ENCODE measurements around the gene RTCB. TPM values are rescaled to one million over a fixed set of nuclear protein-coding genes. Genes with fewer than 3 reads are reported as not detected.
"Not testable (repeated sequence)": the region's sequence is repeated elsewhere in the genome, so short reads cannot be mapped to it uniquely, and the experiment has no call there.

Gene RTCB
- total RNA-seq, 4 donors from 2014 or later: 53.7 to 76.4 (median 56.6) TPM

- H3K27ac ChIP-seq: no peak overlapping the region
- in situ Hi-C loops (cut with MboI; ENCODE audit: low sequenced_read_pairs in 4 of 4) (no loop called here), intact Hi-C loops (cut with DNase I; ENCODE audit: low total_unique reads) (no loop called here)
- ATAC-seq (no peak), DNase-seq (no peak)
- H3K4me3 ChIP-seq: no peak overlapping the region
- H3K9me3 ChIP-seq: no peaks in the 10 kb centered on the region
- TF ChIP-seq POLR2A (IDR thresholded peaks at IDR 0.05): no peak
- TF ChIP-seq CTCF (IDR thresholded peaks at IDR 0.05 in 4 of 5, conservative IDR thresholded peaks at IDR 0.05 in 1 of 5): no peak
- H3K27me3 ChIP-seq: no peaks in the 10 kb centered on the region
- H3K4me1 ChIP-seq: no peaks in the 10 kb centered on the region
- H3K36me3 ChIP-seq: no peaks in the 10 kb centered on the region
Observed at GRCh38 chr22:32364210-32364609, 47.8 kb downstream of the RTCB start.

DNA sequence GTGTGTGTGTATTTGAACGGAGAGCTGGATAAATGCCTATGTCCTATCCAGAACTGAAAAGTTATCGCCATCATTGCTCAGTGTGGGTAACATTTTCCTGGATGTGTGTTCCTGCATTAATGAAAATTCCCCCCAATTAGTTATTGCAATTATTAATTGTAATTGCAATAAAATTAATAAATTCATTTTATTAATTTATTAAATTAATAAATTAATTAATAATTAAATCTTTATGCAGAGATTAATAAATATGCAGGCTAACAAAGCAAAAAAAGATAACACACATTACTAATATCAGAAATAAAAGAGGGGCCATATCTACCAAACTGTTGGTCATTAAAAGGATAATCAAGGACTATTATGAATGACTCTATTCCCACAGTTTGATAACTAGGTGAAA is 50.8 kb downstream of the RTCB start:
- TF ChIP-seq CTCF (IDR thresholded peaks at IDR 0.05 in 4 of 5, conservative IDR thresholded peaks at IDR 0.05 in 1 of 5) (no peak), POLR2A (IDR thresholded peaks at IDR 0.05) (no peak)
- ATAC-seq: no peak
- DNase-seq: no peak
- Histone ChIP-seq H3K9me3 (no peaks in the 10 kb centered on the region), H3K27ac (no peak overlapping the region), H3K36me3 (no peaks in the 10 kb centered on the region), H3K27me3 (no peaks in the 10 kb centered on the region), H3K4me3 (no peak overlapping the region), H3K4me1 (no peaks in the 10 kb centered on the region)
- in situ Hi-C loops (cut with MboI; ENCODE audit: low sequenced_read_pairs in 4 of 4): no loop called here
- intact Hi-C loops (cut with DNase I; ENCODE audit: low total_unique reads): no loop called here

GRCh38 chr22:32360096-32360495 is 52.0 kb downstream of the RTCB start:
- intact Hi-C loops (cut with DNase I; ENCODE audit: low total_unique reads); H3K9me3 ChIP-seq; in situ Hi-C loops (cut with MboI; ENCODE audit: low sequenced_read_pairs in 4 of 4); ATAC-seq; H3K27ac ChIP-seq; H3K27me3 ChIP-seq; H3K4me3 ChIP-seq; DNase-seq; H3K4me1 ChIP-seq; H3K36me3 ChIP-seq: not testable (repeated sequence)

- H3K36me3 ChIP-seq; ATAC-seq; in situ Hi-C loops (cut with MboI; ENCODE audit: low sequenced_read_pairs in 4 of 4); DNase-seq; H3K4me3 ChIP-seq; intact Hi-C loops (cut with DNase I; ENCODE audit: low total_unique reads); H3K27me3 ChIP-seq; H3K4me1 ChIP-seq; H3K27ac ChIP-seq; H3K9me3 ChIP-seq: not testable (repeated sequence)
Observed at GRCh38 chr22:32357567-32357966, 54.5 kb downstream of the RTCB start, which contains the start of gene RFPL3. RFPL3 (plus strand) TSS chr22:32357867; CDS start chr22:32358072, 205 bp downstream.

GRCh38 chr22:32355760-32356159 is 56.3 kb downstream of the RTCB start:
- Histone ChIP-seq H3K4me3 (no peak overlapping the region), H3K27ac (no peak overlapping the region), H3K27me3 (no peaks in the 10 kb centered on the region), H3K4me1 (no peaks in the 10 kb centered on the region), H3K36me3 (no peaks in the 10 kb centered on the region), H3K9me3 (no peaks in the 10 kb centered on the region)
- DNase-seq (no peak), ATAC-seq (no peak)
- intact Hi-C loops (cut with DNase I; ENCODE audit: low total_unique reads): no loop called here
- TF ChIP-seq POLR2A (IDR thresholded peaks at IDR 0.05) (no peak), CTCF (IDR thresholded peaks at IDR 0.05 in 4 of 5, conservative IDR thresholded peaks at IDR 0.05 in 1 of 5) (no peak)
- in situ Hi-C loops (cut with MboI; ENCODE audit: low sequenced_read_pairs in 4 of 4): no loop called here
